GM12891 (cell line): ENCODE results near the gene VSIG2.
A peak's percentile ranks its signal among the peaks of the same experiment; 100 is the strongest.

Experiments used
- DNase-seq: peaks from one replicate; pipeline ENCODE4 v3.0.0; 2011; ENCODE audit warnings: low spot score; ENCODE audit not compliant: insufficient read length
- FAIRE-seq: peaks from 2 replicates; lab custom pipeline; 2011; peaks lifted over from hg19 to GRCh38; lab: Jason Lieb, UNC
- PAX5 ChIP-seq: IDR thresholded peaks from 2 replicates; pipeline ENCODE4 v1.6.1; 2011; ENCODE audit warnings: low read length, moderate library complexity, mild to moderate bottlenecking; ENCODE audit not compliant: insufficient read depth, severe bottlenecking
- POLR2A ChIP-seq: IDR thresholded peaks from 2 replicates; pipeline ENCODE4 v1.6.1; 2011; ENCODE audit warnings: low read depth, low read length, control low read depth
- POLR2AphosphoS5 ChIP-seq: IDR thresholded peaks from 2 replicates; pipeline ENCODE4 v1.6.1; 2011; ENCODE audit warnings: low read depth, low read length, control low read depth
- POU2F2 ChIP-seq: IDR thresholded peaks from 2 replicates; pipeline ENCODE4 v1.6.1; 2011; ENCODE audit warnings: low read depth, mild to moderate bottlenecking, control low read depth, low read length, moderate library complexity
- SPI1 ChIP-seq: IDR thresholded peaks from 2 replicates; pipeline ENCODE4 v1.6.1; 2011; ENCODE audit warnings: low read depth, low read length, control low read depth
- TAF1 ChIP-seq: IDR thresholded peaks from 2 replicates; pipeline ENCODE4 v1.6.1; 2011; ENCODE audit warnings: low read depth, low read length, control low read depth

VSIG2 gene

GRCh38 chr11:124740277-124740882, 11.7 kb downstream of the VSIG2 start:
- DNase-seq (no peak), FAIRE-seq (peak; percentile 74)
- TF ChIP-seq SPI1 (0 out of 2 replicates have a peak, but pooled peaks have one; percentile 2), POLR2AphosphoS5 (no peak)

GRCh38 chr11:124739479-124740276, 12.4 kb downstream of the VSIG2 start, which contains the start of gene NRGN:
NRGN (plus strand) TSS chr11:124739942; CDS start chr11:124740085, 143 bp downstream.
- FAIRE-seq = peak; percentile 98
- TF ChIP-seq POLR2A (no peak), POLR2AphosphoS5 (no peak), SPI1 (0 out of 2 replicates have a peak, but pooled peaks have one; percentile 21)
- peak; percentile 93 for DNase-seq

- no peak for TF ChIP-seq PAX5
- TF ChIP-seq SPI1 = no peak
- DNase-seq = no peak
- FAIRE-seq = no peak
These were observed 13.2 kb downstream of the VSIG2 start for GRCh38 chr11:124738713-124739478.

GRCh38 chr11:124737638-124738305, 14.3 kb downstream of the VSIG2 start:
- no peak for DNase-seq
- FAIRE-seq = no peak

GRCh38 chr11:124736736-124737135, 15.3 kb downstream of the VSIG2 start:
- FAIRE-seq (no peak), DNase-seq (no peak)
- TF ChIP-seq POU2F2 (no peak), SPI1 (no peak), POLR2A (no peak), PAX5 (no peak), TAF1 (no peak), POLR2AphosphoS5 (no peak)

More at GRCh38 chr11:124737638-124738305, 14.3 kb downstream of the VSIG2 start:
- no peak for TF ChIP-seq POU2F2
- TF ChIP-seq SPI1 = no peak
- no peak for TF ChIP-seq POLR2A
- TF ChIP-seq PAX5 = no peak
- TF ChIP-seq POLR2AphosphoS5 = no peak
- no peak for TF ChIP-seq TAF1

- TF ChIP-seq POLR2A (no peak), SPI1 (no peak), TAF1 (no peak), PAX5 (no peak), POLR2AphosphoS5 (no peak), POU2F2 (no peak)
- DNase-seq (no peak), FAIRE-seq (no peak)
These were observed 19.8 kb downstream of the VSIG2 start for GRCh38 chr11:124732230-124732629.

GRCh38 chr11:124729571-124729970, 22.5 kb downstream of the VSIG2 start:
- FAIRE-seq = no peak
- no peak for DNase-seq
- TF ChIP-seq PAX5 (no peak), SPI1 (no peak), POU2F2 (no peak), TAF1 (no peak), POLR2AphosphoS5 (no peak), POLR2A (no peak)

GRCh38 chr11:124728134-124728533, 23.9 kb downstream of the VSIG2 start:
- DNase-seq (no peak), FAIRE-seq (no peak)
- TF ChIP-seq PAX5 = no peak

GRCh38 chr11:124727474-124727873, 24.6 kb downstream of the VSIG2 start:
- no peak for TF ChIP-seq POU2F2
- no peak for TF ChIP-seq SPI1
- TF ChIP-seq POLR2A = no peak
- no peak for TF ChIP-seq PAX5
- TF ChIP-seq TAF1 = no peak
- TF ChIP-seq POLR2AphosphoS5 = no peak
- FAIRE-seq (no peak), DNase-seq (no peak)
